Ishikawa (cell line): ENCODE measurements around the gene STPG3.

ENCODE experiments used
- CEBPB ChIP-seq: IDR thresholded peaks from 2 replicates; pipeline ENCODE4 v1.6.1; 2012
- EP300 ChIP-seq: IDR thresholded peaks from 2 replicates; pipeline ENCODE4 v1.6.1; 2012; ENCODE audit warnings: borderline replicate concordance
- MAX ChIP-seq: IDR thresholded peaks from 2 replicates; pipeline ENCODE4 v1.6.1; 2012
- NFIC ChIP-seq: IDR thresholded peaks from 2 replicates; pipeline ENCODE4 v1.6.1; 2012
- RAD21 ChIP-seq: IDR thresholded peaks from 2 replicates; pipeline ENCODE4 v1.6.1; 2012; ENCODE audit warnings: low read depth
- REST ChIP-seq: IDR thresholded peaks from 2 replicates; pipeline ENCODE4 v1.6.1; 2012; ENCODE audit warnings: low read depth, mild to moderate bottlenecking
- TAF1 ChIP-seq: IDR thresholded peaks from 2 replicates; pipeline ENCODE4 v1.6.1; 2012; ENCODE audit warnings: low read depth, mild to moderate bottlenecking
- TCF12 ChIP-seq: IDR thresholded peaks from 2 replicates; pipeline ENCODE4 v1.6.1; 2012; ENCODE audit warnings: low read depth
- TEAD4 ChIP-seq: IDR thresholded peaks from 2 replicates; pipeline ENCODE4 v1.6.1; 2012
- USF1 ChIP-seq: IDR thresholded peaks from 2 replicates; pipeline ENCODE4 v1.6.1; 2012
- YY1 ChIP-seq: IDR thresholded peaks from 2 replicates; pipeline ENCODE4 v1.6.1; 2012; ENCODE audit warnings: low read depth

DNA sequence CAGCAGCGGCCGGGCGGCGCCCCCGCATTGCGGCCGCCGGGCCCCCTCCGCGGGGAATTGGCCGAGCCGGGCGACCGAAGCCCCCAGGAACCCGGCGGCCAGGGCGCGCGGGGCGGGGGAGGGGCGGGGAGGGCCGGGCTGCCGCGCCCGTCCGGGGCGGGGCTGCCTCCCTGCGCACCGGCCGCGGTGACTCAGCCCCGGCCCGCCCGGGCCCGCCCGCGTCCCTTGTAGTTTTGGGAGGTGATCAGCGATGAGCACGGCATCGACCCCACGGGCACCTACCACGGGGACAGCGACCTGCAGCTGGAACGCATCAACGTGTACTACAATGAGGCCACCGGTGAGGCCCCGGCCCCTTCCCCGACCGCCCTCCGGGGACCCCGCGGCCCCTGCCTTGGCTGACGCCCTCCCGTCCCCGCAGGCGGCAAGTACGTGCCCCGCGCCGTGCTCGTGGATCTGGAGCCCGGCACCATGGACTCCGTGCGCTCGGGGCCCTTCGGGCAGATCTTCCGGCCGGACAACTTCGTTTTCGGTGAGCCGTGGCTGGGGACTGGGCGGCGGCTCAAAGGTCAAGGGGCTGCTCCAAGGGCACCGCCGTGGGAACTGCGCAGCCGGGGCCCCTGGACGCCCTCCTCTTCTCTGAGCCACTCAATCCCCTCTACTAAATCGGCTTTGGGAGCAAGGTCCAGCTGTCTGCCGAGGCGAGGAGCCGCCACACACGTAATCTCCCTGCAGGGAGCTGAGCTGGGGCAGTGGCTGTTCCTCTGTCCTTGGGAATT, 9.4 kb upstream of the STPG3 start:
- no peak for TF ChIP-seq YY1
- TF ChIP-seq REST = no peak
- TF ChIP-seq TCF12 = no peak
- no peak for TF ChIP-seq NFIC
- TF ChIP-seq TAF1 = no peak
- TF ChIP-seq EP300 = no peak
- no peak for TF ChIP-seq MAX
- TF ChIP-seq USF1 = no peak
- no peak for TF ChIP-seq CEBPB
- TF ChIP-seq TEAD4 = no peak
- no peak for TF ChIP-seq RAD21
